Panc1 (cell line): ENCODE results near the gene SPEM3.

Experiments
- CTCF ChIP-seq: fragments of 450-650 bp; IDR thresholded peaks from 2 replicates; pipeline ENCODE4 v1.5.1; 2017; ENCODE audit warnings: mild to moderate bottlenecking
- POLR2AphosphoS5 ChIP-seq: IDR thresholded peaks from 2 replicates; pipeline ENCODE4 v1.6.1; 2012; ENCODE audit warnings: mild to moderate bottlenecking, low read depth, low read length, moderate library complexity
- SIN3A ChIP-seq: IDR thresholded peaks from 2 replicates; pipeline ENCODE4 v1.6.1; 2012; ENCODE audit warnings: low read depth, mild to moderate bottlenecking, low read length, moderate library complexity, borderline replicate concordance; ENCODE audit not compliant: insufficient read depth

- TF ChIP-seq CTCF: no peak
- 0 out of 2 replicates have a peak, but pooled peaks have one; percentile 49 for TF ChIP-seq SIN3A
- no peak for TF ChIP-seq POLR2AphosphoS5
Observed at GRCh38 chr17:7393613-7394451, 34.8 kb upstream of the SPEM3 start.
